ENCODE measurements around the gene HLA-G.

GRCh38 chr6:29875257-29875656 lies 47.6 kb downstream of the HLA-G start:
- TF ChIP-seq, protein P1, sequence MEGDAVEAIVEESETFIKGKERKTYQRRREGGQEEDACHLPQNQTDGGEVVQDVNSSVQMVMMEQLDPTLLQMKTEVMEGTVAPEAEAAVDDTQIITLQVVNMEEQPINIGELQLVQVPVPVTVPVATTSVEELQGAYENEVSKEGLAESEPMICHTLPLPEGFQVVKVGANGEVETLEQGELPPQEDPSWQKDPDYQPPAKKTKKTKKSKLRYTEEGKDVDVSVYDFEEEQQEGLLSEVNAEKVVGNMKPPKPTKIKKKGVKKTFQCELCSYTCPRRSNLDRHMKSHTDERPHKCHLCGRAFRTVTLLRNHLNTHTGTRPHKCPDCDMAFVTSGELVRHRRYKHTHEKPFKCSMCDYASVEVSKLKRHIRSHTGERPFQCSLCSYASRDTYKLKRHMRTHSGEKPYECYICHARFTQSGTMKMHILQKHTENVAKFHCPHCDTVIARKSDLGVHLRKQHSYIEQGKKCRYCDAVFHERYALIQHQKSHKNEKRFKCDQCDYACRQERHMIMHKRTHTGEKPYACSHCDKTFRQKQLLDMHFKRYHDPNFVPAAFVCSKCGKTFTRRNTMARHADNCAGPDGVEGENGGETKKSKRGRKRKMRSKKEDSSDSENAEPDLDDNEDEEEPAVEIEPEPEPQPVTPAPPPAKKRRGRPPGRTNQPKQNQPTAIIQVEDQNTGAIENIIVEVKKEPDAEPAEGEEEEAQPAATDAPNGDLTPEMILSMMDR (IDR thresholded peaks at IDR 0.05), result no peak
- TF ChIP-seq POLR2A (IDR thresholded peaks at IDR 0.05), result no peak
